Glutamatergic neuron (in vitro differentiated cells): ENCODE results near the gene CABLES2. TPM values are rescaled to one million over a fixed set of nuclear protein-coding genes. Genes with fewer than 3 reads are reported as not detected.

ENCODE experiments used
- DNase-seq: peaks from one replicate; pipeline ENCODE4 v3.0.0; 2022
- H3K27ac Mint-ChIP-seq: one replicate; pipeline ENCODE4 v1.8.0; 2020; ENCODE audit warnings: mild to moderate bottlenecking, mixed read lengths, inconsistent platforms; ENCODE audit not compliant: unreplicated experiment
- H3K27me3 Mint-ChIP-seq: one replicate; pipeline ENCODE4 v1.8.0; 2020; ENCODE audit warnings: mild to moderate bottlenecking, moderate library complexity, mixed read lengths, inconsistent platforms; ENCODE audit not compliant: unreplicated experiment
- H3K36me3 Mint-ChIP-seq: one replicate; pipeline ENCODE4 v1.8.0; 2020; ENCODE audit warnings: mild to moderate bottlenecking, mixed read lengths, inconsistent platforms; ENCODE audit not compliant: unreplicated experiment
- H3K4me1 Mint-ChIP-seq: one replicate; pipeline ENCODE4 v1.8.0; 2020; ENCODE audit warnings: mild to moderate bottlenecking, low read depth, mixed read lengths, inconsistent platforms; ENCODE audit not compliant: unreplicated experiment
- H3K4me3 Mint-ChIP-seq: one replicate; pipeline ENCODE4 v1.8.0; 2020; ENCODE audit warnings: mild to moderate bottlenecking, mixed read lengths, inconsistent platforms; ENCODE audit not compliant: unreplicated experiment
- H3K9me3 Mint-ChIP-seq: one replicate; pipeline ENCODE4 v1.8.0; 2020; ENCODE audit warnings: mild to moderate bottlenecking, moderate library complexity, mixed read lengths, inconsistent platforms; ENCODE audit not compliant: unreplicated experiment
- CTCF ChIP-seq: fragments of 200-600 bp; sonication (generic); IDR thresholded peaks from one replicate; pipeline ENCODE4 v1.5.0; 2021; ENCODE audit not compliant: partially characterized antibody, unreplicated experiment
- total RNA-seq: library from RNA; stranded (reverse); fragmentation: NEBNext Ultra II Directional; extraction: Animal tissue kit (Norgen Biotek cat#: 25700); gene quantifications from one replicate; pipeline ENCODE4 v1.2.1, GENCODE V29; 2021; ENCODE audit not compliant: unreplicated experiment

The CABLES2 gene
- total RNA-seq, 1 donor from 2014 or later = 25.3 TPM

DNA sequence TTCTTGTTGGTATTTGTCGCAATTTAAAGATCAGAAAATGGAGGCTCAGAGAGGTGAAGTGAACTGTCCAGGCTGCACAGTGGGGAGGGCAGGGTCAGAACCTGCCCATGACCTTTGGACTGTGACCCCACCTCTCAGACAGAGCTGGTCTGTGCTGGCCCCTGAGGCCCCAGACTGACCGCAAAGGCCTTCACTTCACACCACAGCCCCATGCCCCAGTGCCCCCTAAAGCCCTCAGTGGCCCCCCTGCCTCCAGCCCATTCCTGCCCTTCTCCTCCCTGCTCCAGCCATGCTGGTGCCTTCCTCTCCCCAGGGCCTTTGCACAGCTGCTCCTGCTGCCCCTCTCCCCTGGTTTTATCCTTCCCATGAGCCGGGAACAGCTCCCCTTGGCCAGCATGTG, 29.6 kb upstream of the CABLES2 start:
- Mint-ChIP-seq H3K36me3 (no peaks in the 10 kb centered on the region), H3K4me3 (no peak overlapping the region), H3K27ac (no peak overlapping the region), H3K27me3 (peaks cover 6% of the 10 kb centered on the region), H3K9me3 (peaks cover 4% of the 10 kb centered on the region), H3K4me1 (no peaks in the 10 kb centered on the region)
- TF ChIP-seq CTCF = no peak
- no peak for DNase-seq

DNA sequence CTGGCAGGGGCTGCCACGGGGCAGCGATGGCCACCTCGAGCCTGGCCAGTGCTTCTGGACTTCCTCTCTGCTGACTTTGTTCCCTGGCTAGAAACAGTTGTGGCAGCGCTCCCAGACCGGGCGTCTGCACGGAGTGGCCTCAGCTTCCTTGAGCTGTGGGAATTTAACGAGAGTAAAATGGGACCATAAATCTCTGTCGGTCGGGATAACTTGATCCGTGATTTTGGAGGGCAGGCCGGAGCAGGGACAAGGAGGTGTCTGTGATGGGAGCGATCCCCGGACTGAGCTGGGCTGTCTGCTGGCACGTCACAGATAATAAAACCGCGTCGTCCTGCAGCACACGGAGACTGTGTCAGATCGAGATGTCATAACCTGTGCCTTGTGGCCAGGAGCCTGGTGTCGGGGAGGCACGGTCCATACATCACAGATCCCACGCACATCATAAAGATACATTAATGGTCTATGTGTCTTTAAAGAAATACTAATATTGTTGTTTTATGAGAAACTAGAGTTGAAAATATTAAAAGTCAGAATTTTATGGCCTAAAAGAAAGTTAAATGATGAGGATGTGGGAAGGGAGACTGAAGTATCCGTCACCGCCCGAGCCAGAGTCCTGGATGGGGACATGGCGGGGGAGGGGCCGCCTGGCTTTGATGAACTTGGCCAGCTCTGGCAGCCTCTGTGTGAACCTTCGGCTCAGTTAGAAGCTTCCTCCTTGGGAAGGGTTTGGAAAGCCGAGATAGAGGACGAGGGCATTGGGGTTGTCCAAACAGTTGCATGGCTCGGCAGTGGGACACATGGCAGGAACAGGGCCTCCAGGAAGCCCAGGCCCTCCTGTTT, 26.8 kb upstream of the CABLES2 start:
- H3K4me3 Mint-ChIP-seq = no peak overlapping the region
- no peak for TF ChIP-seq CTCF
- H3K4me1 Mint-ChIP-seq = peaks cover under 1% of the 10 kb centered on the region
- no peak for DNase-seq
- H3K27ac Mint-ChIP-seq = no peak overlapping the region
- H3K36me3 Mint-ChIP-seq = no peaks in the 10 kb centered on the region
- H3K9me3 Mint-ChIP-seq = peaks cover 3% of the 10 kb centered on the region
- H3K27me3 Mint-ChIP-seq = peaks cover 9% of the 10 kb centered on the region

- Mint-ChIP-seq H3K27ac (no peak overlapping the region), H3K4me1 (peaks cover 3% of the 10 kb centered on the region), H3K9me3 (peaks cover 2% of the 10 kb centered on the region), H3K27me3 (peaks cover 7% of the 10 kb centered on the region), H3K36me3 (no peaks in the 10 kb centered on the region), H3K4me3 (no peak overlapping the region)
- TF ChIP-seq CTCF = no peak
- no peak for DNase-seq
Observed at GRCh38 chr20:62430866-62431447, 23.9 kb upstream of the CABLES2 start.

DNA sequence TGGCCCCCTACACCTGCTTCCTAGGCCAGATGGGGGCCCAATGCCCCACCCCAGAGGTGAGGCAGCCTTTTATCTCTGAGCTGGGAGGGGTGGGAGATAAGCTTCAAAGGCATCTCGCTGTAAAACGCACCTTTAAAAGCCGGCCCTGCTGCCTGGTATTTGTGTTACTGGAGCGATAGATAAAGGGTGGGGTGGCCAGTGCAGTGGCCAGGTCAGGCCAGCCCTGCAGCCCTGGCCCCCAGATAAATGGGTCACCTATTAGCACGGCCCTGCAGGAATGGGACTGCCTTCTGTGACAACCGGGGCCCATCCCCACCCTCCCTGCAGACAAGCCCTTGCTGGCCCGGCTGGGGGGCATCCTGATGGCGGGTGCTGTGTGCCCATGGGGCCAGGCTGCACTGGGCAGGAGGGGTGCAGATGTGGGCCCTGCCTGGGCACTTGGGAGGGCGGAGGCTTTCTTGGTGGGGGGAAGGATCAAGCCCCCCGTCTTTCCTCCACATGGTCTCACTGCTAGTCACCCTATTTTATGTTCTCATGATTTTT, 23.3 kb upstream of the CABLES2 start:
- Mint-ChIP-seq H3K27me3 (peaks cover 4% of the 10 kb centered on the region), H3K9me3 (peaks cover 2% of the 10 kb centered on the region), H3K4me3 (no peak overlapping the region), H3K4me1 (peaks cover 3% of the 10 kb centered on the region), H3K27ac (no peak overlapping the region), H3K36me3 (no peaks in the 10 kb centered on the region)
- DNase-seq = no peak
- TF ChIP-seq CTCF = no peak
